ENCODE results near the gene CHAF1A.

The CHAF1A gene

DNA sequence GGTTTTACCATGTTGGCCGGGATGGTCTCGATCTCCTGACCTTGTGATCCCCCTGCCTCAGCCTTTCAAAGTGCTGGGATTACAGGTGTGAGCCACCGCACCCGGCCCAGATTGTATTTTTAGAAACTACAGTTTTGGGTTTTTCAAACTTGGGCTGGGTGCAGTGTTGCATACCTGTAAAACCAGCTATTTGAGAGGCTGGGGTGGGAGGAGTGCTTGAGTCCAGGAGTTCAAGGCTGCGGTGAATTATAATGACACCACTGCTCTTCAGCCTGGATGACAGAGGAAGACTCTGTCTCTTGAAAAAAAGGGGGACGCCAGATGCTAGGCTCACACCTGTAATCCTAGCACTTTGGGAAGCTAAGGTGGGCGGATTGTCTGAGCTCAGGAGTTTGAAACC is 4.2 kb downstream of the CHAF1A start:
- DNase-seq, result no peak

DNA sequence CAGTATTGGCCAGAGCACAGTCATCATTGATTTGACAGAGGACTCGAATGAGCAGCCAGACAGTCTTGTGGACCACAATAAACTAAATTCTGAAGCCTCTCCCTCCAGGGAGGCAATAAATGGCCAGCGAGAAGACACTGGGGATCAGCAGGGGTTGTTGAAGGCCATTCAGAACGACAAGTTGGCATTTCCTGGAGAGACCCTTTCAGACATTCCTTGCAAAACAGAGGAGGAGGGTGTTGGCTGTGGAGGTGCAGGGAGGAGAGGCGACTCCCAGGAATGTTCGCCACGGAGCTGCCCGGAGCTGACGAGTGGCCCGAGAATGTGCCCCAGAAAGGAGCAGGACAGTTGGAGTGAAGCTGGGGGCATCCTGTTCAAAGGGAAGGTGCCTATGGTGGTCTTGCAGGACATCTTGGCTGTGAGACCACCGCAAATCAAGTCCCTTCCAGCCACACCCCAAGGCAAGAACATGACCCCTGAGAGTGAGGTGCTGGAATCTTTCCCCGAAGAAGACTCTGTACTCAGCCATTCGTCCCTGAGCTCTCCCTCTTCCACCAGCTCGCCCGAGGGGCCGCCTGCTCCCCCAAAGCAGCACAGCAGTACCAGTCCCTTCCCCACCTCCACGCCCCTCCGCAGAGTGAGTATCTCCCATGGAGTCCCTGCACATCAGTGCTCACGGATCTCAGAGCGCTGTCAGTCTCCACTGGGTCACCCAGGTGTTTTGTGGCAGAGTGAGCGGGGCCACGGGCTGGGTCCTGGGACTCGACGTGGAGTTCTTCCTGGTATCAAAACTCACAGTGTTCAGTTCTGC is 6.9 kb downstream of the CHAF1A start:
- DNase-seq, result no peak

DNA sequence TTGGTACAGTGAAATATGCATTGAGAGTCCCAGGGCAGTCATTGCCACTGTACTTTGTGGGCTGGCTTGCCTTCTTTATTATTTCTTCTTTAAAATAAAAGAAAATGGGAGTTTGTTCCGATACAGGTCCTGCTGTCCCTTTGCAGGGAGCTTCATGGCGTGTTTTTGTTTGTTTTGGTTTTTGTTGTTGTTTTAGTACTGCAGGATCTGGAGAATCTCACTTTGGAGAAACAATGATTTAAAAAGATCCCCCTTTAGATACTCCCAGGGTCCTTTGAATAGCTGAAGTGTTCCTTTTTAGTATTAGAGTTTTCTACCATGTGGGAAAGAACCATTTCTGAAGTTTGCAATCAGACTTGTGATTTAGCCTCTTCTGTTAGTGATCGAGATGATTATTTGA is 11.1 kb downstream of the CHAF1A start:
- no peak for DNase-seq

DNA sequence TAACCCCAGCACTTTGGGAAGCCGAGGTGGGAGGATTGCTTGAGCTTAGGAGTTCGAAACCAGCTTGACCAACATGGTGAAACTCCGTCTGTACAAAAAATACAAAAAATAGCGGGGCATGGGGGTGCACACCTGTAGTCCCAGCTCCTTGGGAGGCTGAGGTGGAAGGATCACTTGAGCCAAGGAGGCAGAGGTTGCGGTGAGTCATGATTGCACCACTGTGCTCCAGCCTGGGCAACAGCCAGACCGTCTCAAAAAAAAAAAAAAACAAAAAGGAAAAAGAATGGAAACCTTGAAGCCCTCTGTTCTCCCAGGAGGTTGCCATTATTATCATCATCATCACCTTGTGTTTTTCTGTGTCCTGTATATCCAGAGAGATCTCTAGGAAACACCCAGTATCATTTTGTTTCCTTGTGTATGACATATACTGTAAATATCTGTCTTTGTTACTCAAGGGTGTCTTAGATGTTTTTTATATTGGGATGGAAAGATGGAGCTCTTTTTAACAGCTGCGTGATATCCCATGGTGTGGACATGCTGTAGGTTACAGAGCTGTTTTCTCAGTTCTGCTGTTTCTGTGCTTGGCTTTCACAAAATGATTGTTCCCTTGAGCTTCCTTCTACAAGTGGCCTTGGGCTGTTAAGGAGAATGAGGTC is 11.8 kb downstream of the CHAF1A start:
- no peak for DNase-seq

DNA sequence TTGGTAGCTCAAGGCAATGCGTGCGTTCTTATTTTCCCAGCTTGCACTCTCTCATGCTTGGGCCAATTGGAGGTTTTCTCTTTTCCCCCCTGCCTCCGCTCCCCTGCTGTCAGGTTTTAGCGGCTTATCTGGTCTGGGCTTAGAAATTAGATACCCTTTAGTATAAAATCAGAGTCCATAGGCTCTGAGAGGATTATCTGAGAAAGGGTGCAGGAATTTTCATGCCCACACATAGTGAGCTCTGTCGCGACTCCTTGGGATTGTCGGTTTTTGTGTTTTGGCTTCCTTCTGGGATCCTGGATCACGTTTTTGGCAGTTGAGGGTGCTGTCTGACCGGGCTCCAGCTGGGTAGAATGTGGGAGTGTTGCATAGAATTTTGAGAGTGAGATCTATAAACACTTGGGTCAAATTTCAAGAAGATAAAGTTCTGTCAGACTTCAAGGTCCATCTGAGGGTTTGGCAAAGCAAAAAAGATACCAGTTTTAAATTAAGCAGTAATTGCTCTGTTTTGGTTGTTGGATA is 12.4 kb downstream of the CHAF1A start:
- no peak for DNase-seq

DNA sequence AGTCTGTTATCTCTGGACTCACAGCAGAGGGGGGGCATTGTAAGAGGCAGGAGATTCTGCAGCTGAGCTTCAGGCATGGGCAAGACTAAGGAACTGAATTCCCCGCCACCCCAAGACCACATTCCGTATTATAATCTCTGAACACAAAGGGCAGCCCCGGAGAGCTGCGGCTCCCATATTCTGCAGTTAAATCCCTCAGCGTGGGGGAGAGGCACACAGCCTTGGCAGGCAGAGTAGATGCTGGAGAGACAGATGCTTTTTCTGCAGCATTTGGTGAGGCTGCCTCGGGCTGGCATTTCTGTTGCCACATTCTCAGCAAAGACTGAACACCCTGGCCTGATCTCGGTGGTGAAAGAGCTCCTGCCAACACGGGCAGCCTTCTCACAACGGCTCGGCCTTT is 12.9 kb downstream of the CHAF1A start:
- DNase-seq, result no peak

DNA sequence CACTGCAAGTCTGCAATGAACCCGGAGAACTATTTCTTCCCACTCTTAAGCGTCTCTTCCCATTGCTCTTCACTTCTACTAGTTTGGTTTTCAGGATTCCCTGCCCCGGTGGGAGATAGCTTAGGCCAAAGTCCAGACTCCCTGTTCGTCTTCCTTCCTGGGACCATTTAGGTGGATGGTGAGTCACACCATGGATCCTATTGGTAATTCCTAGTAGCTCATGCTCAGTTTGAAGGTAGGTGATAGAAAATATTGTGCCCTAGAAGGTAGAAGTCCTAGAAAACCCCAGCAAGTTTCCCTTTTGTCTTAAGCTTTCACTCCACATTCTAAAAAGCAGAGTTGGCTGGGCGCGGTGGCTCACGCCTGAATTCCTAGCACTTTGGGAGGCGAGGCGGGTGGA is 13.8 kb downstream of the CHAF1A start:
- DNase-seq, result no peak

DNA sequence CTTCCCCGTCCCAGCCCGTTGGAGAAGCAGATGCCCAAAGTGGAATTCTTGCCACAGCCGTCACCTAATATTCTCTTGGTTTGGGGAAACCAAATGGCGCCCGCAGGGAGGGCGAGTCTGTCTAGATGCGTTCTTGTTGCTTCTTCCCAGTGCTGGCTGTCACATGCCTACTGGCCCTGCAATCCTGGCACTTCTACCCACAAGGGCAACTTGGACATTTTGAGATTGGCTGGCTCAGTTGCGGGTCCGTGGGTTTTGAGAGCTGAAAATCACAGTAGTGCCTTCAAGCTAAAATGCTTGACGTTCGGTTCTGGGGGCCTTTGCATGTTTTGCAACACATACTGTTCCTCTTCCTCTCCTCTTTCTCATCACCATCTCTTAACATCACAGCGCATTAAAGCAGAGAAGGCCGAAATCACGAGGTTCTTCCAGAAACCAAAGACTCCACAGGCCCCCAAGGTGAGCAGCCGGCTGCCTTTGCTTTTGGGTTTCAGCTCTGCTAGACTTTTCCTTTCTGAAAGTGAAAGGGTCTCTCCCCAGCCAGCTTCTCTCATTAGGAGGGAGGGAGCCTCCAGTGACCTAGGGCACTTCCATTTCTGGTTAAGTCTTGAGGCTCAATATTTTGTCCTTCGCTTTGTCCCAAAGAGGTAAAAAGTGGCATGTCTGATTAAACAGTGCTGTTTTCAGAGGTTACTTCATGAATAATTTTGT is 21.1 kb downstream of the CHAF1A start:
- DNase-seq, result no peak

DNA sequence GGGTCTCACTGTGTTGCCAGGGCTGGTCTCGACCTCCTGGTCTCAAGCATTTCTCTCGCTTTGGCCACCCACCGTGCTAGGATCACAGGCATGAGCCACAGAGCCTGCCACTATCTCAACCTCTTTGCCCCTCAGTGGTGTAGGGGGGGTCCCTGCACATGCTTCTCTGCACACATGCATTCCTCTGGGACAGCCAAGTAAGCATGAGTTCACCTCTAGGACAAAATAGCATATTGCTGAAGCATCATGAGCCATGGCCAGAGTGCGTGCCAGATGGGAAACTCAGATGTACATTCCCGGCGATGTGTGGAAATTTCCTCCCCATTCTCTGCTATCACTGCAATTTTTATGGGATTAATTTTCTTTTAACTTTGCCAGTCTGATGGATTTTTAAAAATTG is 23.1 kb downstream of the CHAF1A start:
- DNase-seq, result no peak

DNA sequence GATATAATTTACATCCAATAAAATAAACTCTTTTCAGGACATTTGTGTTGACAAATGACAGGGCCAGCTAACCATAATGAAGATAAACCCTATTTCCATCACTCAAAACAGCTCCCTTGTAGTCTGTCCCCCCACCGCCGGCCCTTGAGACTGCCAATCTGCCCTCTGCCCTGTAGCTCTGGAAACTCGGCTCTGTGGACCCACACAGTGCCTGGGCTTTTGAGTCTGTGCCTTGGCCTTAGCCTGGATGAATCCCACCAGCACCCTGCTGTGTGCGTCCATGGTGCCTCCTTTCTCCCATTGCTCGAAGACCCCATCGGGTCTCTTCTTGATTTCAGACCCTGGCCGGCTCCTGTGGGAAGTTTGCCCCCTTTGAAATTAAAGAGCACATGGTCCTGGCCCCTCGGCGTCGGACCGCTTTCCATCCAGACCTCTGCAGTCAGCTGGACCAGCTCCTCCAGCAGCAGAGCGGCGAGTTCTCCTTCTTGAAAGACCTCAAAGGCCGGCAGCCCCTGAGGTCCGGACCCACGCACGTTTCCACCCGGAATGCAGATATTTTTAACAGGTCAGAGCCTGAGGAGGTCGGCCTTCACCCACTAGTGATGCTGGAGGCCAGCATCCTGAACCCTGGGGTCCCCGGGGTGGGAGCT is 26.0 kb downstream of the CHAF1A start:
- no peak for DNase-seq

DNA sequence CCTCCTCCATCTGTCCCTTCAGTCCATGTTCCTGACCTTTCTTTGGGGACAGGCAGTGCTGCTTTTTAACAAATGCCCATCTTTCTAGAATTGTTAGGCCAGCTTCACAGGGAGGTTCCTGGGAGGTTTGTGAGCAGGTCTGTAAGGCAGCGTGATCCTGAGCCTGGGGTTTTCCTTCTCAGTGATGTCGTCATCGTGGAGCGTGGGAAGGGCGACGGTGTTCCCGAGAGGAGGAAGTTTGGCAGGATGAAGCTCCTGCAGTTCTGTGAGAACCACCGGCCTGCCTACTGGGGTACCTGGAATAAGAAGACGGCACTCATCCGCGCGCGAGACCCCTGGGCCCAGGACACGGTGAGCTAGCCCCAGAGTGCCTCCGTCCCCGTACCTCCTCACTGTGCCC is 26.8 kb downstream of the CHAF1A start:
- DNase-seq, result no peak

DNA sequence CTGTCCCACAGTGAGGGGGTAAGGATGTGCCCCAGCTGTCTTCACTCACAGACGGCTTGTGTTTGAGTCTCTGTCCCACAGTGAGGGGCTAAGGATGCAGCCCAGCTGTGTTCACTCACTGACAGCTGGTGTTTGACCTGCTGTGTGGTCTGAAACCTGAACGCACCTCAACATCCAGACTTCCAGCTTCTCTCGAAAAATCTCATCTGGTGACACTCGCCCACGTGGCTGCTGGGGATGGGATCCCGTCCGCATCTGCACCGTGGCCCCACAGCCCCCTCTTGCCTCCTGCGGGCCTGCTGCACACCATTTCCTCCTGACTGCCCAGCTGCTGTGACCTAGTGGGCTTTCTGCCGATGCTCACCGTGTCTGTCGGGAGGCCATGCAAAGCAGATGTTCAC is 27.3 kb downstream of the CHAF1A start:
- no peak for DNase-seq

DNA sequence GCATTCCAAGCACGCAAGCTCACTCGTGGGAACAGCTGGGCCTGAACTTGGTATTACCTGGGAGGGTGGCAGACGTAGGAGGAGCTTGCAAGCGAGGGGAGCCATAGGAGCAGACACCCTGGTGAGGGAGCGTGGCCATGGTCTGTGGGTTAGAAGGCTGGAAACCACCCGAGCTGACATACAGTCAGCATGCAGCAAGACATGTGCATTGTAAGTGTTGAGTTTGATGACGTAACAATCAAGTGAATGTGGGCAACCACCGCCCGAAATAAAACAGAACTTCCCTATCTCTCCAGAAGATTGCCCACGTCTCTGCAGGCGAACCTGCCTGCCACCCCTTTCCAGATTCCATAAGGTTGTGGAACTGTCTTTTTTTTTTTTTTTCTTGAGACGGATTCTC is 28.3 kb downstream of the CHAF1A start:
- DNase-seq, result no peak

DNA sequence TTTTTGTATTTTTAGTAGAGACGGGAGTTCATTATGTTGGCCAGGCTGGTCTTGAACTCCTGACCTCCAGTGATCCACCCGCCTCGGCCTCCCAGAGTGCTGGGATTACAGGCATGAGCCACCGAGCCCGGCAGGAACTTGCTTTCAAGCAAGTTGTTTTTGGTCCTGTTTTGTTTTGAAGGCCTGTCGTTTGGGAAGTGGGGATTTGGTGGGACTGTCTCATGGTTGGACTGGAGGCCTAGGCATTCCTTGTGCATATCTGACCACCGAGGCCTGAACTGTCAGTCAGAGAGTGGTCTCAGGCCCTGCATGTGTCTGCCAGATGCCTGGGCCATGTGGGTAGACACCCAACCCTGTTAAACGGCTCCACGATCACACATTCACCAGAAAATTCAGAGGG is 28.9 kb downstream of the CHAF1A start:
- DNase-seq, result no peak

DNA sequence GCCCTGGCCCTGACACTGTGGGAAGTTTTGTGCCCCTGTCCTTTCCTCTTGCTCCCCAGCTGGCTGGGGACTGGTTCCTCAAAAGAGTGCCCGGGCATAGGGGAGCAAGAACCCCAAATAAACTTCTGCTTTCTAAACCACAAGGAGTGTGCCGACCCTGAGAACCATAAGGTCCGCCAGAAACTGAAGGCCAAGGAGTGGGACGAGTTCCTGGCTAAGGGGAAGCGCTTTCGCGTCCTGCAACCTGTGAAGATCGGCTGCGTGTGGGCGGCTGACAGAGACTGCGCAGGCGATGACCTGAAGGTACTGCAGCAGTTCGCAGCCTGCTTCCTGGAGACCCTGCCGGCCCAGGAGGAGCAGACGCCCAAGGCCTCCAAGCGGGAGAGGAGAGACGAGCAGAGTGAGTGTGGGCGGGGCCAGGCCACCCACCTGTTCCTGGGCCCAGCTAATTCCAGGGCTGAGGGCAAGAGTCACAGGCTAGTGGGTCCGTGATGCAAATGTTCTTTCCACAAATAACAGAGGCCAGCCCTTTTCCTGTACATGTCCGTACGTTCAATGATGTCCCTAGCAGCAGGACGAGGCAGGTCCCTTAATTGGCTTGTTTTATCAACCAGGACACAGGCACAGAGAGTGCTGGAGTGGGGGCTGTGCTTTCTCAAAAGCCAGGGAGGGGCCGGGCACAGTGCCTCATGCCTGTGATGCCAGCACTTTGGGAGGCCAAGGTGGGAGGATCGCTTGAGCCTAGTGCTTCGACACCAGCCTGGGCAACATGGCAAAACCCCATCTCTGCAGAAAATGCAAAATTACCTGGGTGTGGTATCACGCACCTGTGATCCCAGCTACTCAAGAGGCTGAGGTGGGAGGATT is 29.6 kb downstream of the CHAF1A start:
- DNase-seq, result no peak

DNA sequence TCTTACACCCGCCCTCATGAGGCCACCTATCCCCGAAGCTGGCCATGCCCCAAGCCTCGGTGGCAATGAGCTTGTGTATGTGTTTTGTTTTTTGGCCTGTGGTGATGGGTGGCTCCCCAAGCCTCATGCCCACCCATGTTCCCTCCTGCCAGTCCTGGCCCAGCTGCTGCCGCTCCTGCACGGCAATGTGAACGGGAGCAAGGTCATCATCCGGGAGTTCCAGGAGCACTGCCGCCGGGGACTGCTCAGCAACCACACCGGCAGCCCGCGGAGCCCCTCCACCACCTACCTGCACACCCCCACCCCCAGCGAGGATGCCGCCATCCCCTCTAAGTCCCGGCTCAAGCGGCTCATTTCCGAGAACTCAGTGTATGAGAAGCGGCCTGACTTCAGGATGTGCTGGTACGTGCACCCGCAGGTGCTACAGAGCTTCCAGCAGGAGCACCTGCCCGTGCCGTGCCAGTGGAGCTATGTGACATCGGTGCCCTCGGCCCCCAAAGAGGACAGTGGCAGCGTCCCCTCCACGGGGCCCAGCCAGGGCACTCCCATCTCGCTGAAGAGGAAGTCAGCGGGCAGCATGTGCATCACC is 30.6 kb downstream of the CHAF1A start:
- no peak for DNase-seq

DNA sequence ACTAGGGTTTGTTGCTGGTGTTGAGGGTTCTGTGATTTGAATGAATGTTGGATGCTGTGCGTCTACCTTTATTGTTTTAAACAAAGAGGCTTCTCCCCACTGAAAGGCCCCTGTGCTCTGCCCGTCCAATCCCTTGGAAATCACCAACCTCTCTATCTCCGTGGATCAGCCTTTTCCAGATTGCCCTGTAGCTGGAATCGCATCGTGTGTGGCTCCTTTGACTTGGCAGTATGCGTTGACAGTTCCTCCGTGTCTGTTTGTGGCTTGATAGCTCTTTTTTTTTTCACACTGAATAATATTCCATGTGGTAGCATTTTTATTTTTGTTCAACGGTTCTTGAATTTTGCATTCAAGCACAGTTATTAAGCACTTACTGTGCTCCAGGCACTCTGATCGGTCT is 32.0 kb downstream of the CHAF1A start:
- DNase-seq, result no peak

DNA sequence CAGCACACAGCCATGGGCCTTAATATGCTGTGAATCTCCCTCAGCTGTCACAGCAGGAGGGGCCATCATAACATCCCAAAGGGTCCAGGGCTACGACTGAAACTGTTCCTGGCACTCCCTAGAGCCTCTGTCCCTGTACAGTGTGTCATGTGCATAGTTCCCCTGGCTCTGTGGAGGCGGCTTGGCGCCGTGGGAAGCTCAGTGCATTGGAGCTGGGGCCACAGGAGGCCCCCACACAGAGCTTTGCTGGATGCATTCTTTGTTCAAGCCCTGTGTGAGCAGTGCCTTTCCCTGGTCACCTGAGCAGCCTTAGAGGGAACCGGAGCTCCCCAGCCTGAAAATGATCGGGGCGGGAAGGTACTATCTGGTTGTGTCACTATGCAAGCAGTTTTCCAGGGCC is 33.8 kb downstream of the CHAF1A start:
- no peak for DNase-seq

DNA sequence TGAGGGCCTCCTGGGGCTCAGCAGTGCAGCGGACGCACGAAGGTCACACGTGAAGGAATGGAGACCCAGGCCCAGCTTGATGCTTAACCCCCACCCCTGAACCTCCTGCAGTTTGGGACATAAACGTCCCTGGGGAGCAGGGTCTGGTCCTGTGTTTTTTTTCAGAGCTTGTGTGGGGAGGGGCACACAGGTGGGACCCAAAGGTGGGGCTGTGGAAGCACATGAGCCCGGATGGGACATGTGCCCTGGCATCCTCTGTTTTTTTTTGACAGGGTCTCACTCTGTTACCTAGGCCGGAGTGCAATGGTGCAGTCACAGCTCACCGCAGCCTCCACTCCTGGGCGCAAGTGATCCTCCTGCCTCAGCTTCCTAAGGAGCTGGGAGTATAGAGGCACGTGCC is 34.7 kb downstream of the CHAF1A start:
- DNase-seq, result no peak

DNA sequence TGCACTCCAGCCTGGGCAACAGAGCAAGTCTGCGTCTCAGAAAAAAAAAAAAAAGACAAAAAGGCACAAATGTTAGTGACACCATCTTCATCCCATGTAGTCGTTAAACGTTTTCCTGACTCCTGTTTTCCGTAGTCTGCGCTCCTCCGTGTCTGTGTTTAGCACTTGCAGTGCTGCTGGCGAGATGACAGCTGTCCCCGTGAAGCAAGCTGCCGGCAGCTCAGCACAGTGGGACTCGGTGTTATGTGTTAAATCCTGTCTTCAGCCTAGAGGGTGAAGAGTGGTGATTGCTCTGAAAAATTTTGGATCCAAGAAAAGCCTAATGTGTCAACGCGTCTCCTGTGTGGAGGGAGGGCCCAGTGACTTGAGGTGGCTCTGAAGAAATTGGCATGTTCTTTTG is 36.8 kb downstream of the CHAF1A start:
- no peak for DNase-seq

DNA sequence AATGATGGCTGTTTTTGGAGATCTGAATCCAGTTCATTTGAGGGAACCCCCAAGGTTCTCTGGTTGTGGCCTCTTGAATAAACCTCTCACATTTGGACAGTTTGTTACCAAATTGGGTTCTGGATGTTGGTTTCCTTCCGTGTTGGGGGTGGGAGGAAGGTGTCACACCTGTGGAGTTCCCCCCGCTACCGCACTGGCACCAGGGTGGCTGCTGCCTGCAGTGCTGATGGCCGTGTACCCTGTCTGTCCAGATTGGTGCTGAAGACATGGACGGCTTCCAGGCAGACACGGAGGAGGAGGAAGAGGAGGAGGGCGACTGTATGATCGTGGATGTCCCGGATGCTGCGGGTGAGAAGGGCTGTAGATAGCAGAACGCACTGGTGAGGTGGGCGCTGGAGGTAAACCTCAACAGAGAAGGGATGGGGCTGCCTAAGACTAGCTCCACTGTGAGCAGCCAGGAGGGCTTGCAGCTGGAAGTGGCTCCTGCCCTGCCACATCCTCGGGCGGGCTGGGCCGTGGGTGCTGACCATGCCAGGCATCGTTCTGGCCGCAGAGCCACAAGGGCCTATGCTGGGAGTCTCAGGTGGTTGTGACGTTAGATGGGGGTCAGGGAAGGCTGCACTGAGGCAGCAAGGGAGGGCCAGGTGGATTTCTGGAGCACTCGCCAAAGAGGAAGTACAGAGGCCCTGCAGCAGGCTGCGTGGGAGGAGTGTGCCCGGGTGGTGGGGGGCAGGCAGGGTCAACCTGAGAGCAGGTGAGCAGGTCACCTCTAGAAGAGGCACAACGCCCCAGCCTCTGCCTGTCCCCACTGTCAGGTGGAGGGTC is 39.8 kb downstream of the CHAF1A start:
- no peak for DNase-seq
